Cortex of kidney (tissue), 1 donor: Measurements from ENCODE around the gene ARF6.
"Not testable (repeated sequence)": the region's sequence is repeated elsewhere in the genome, so short reads cannot be mapped to it uniquely, and the experiment has no call there.

Experiments
- DNase-seq: peaks from one replicate; lab custom pipeline; 2025; lab: John Stamatoyannopoulos, UW

Gene ARF6

GRCh38 chr14:49907186-49907585, 14.3 kb downstream of the ARF6 start:
- DNase-seq: no peak

- DNase-seq: no peak
Observed at GRCh38 chr14:49908433-49908782, 15.5 kb downstream of the ARF6 start.

DNA sequence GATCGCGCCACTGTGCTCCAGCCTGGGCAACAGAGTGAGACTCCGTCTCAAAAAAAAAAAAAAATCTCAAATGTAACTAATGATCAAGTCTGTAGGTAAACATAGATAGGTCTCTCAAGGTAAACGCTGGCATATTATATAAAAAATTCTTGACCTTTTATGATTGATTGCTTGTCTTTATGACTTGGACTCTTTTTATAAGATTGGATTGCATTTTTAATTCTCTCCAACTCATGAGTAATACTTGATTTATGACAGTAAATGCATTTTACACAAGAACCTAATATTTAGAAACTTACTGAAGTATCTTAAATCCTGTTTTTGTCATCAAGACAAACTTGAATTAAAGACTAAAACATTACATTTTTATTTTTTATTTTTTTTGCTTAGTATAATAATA, 16.1 kb downstream of the ARF6 start:
- DNase-seq: no peak

GRCh38 chr14:49915085-49915484, 22.2 kb downstream of the ARF6 start:
- DNase-seq: no peak

DNA sequence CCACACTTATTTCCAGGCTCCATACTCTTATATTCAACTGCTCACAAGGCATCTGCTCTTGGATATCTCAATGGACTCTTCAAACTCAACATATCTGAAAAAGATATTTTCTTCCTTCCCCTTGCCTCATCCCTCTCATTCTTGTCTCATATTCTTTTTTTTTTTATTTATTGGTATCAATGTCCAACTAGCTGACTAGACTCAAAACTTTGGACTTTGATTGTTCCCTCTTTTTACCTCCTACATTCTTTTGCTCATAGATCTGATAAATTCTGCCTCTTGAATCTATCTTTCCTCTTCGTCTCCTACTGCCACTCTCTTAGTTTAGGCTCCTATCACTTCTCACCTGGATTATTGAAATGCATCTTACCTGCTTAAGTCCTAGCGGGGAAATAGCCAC, 25.8 kb downstream of the ARF6 start:
- no peak for DNase-seq

DNA sequence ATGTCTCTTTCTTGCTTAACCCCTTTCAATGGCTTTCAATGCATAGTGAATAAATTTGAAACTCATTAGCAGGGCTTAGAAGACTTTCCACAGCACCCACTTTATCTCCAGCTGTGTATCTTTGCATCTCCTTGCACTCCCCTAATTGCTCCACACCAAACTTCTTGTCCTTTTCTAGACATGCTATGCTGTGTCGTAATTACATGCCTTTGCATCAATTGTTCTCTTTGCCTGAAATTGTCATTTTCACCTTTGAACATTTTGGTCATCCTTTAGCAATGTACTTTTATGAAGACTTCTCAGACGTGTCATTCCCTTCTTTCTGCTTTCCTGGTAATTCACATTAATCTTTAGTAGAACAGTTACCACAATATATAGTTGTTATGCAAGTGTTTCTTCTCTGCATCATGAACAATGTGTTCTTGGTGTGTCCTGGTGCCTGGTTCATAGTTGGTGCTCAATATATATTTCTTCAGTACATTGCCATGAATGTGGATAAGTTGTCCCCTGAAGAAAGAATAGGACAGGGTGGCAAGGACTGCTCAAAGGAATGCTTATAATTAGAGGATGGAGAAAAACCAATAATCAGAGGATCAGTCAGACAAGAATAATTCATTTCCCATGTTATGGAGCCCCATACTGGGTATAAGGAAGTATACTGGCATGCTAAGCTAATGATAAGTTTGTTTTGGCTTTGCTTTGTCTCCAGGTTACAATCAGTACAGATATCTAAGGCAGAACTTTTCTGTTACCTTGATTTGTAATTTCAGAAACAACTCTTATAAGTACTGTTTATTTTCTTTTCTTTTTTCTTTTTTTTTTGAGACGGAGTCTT, 27.2 kb downstream of the ARF6 start:
- DNase-seq: no peak

GRCh38 chr14:49920935-49921334, 28.1 kb downstream of the ARF6 start:
- no peak for DNase-seq

- no peak for DNase-seq
Observed at GRCh38 chr14:49921401-49921800, 28.5 kb downstream of the ARF6 start.

DNA sequence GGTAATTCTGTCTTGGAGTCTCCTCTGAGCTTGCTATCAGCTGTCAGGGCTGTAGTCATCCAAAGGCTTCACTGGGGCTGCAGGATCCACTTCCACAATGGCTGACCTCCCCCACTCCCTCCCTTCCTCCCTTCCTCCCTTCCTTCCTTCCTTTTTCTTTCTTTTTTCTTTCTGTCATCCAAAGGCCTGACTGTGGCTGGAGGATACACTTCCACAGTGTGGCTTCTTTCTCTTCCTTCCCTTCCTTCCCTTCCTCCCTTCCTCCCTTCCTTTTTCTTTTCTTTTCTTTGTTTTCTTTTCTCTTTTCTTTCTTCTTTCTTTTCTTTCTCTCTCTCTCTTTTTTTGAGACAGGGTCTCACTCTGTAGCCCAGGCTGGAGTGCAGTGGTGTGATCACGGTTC, 30.6 kb downstream of the ARF6 start:
- DNase-seq: no peak

GRCh38 chr14:49923881-49924280, 31.0 kb downstream of the ARF6 start:
- DNase-seq: no peak

DNA sequence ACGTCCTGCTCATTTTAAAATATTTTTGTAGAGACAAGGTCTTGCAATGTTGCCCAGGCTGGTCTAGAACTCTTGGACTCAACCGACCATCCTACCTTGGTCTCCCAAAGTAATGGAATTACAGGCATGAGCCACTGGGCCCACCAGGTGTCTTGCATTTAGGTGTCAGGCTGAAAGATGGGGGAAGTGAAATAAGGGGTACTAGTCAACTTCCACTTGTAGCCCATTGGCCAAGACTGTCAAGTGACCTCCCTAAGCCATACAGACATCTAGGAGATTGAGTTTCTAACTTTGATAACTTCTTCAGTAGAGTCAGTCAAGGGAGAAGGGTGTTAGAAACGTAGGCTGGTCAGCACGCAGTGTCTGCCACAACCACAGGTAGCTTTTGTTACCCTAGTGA, 32.0 kb downstream of the ARF6 start:
- no peak for DNase-seq

DNA sequence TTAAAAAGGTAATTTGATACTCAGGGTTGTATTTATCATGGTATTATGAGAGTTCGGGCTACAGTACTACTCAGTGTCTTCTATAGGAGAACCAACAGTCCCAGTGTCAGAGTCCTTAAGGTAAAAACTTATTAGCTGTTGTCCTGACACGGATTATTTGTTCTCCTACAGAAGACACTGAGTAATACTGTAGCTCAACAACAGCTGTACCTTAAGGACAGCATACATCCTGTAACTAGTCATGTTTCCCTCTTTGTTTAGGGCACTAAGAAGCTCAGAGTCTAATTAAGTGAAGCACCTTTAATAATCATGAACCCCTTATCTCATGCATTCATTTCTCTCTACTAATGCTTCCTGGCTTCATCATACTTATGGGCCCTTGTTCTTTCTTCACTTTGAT, 33.9 kb downstream of the ARF6 start:
- DNase-seq: no peak

DNA sequence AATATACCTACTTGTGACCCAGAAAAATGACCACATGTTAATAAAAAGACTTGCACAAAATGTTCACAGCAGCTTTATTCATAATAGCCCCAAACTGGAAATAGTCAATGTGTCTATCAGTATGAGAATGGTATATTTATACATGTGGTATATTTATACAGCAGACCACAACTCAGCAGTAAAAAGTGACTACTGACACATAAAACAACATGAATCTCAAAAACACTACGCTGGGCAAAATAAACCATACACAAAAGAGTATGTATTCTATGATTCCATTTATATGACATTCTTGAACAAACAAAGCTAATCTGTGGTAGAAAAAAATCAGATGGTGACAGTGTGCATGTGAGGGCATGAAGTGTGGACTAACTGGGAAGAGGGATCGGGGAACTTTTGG, 35.1 kb downstream of the ARF6 start:
- DNase-seq: no peak

- no peak for DNase-seq
Observed at GRCh38 chr14:49930720-49931119, 37.8 kb downstream of the ARF6 start.

DNA sequence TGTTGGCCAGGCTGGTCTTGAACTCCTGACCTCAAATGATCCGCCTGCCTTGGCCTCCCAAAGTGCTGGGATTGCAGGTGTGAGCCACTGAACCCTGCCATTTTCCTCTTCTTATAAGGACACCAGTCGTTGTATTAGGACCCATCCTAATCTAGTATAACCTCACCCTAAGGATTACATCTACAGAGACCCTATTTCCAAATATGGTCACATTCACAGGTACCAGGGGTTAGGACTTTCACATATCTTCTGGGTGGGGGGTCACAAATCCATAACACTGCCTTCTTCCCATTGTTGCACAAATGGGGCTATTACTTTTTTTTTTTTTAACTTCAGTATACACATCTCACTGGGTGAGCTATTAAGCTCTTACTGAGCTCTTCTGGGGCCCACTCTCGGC, 38.6 kb downstream of the ARF6 start:
- no peak for DNase-seq

DNA sequence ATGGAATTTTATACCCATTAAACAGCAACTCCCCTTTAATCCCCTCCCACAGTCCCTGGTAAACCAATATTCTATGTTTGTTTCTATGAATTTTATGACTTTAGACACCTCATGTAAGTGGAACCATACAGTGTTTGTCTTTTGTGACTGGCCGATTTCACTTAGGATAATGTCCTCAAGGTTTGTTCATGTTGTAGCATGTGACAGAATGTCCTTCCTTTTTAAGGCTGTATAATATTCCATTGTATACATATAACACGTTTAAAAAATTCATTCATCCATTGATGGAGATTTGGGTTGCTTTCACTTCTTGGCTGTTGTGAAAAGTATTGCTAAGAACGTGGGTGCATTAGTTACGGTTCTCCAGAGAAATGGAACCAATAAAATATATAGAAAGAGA, 40.2 kb downstream of the ARF6 start:
- no peak for DNase-seq

GRCh38 chr14:49933704-49934103, 40.8 kb downstream of the ARF6 start:
- DNase-seq: no peak

DNA sequence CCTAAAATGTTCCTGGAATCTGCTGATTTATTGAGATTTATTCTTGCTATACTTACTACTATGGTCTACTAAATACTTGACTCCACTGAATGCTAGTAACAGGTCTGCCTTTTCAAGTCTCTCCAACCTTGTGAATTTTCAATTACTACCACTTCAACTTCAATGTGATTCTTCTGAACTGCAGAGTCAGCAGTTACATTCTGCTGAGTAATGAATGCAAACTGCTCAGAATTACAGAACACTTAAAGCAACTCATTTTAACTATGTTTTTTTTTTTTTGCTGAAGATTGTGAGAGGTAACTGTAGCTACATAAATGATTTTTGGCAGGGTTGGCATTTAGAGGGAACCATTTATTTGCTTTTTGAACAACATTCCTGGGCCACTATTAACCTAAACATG, 41.8 kb downstream of the ARF6 start:
- DNase-seq: no peak

DNA sequence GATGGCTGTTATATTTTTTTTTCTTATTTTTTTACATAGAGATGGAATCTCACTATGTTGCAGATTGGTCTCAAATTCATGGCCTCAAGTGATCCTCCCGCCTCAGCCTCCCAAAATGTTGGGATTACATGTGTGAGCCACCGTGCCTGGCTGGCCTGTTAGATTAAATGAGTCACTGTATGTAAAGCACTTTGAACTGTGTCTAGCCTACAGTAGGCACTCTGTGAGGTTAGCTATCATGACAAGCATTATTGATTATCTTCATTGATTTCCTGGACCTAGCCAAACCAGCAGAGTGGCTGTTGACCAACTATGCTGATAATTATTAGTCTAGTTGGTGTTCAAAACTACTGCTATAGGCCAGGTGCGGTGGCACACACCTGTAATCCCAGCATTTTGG, 42.6 kb downstream of the ARF6 start:
- DNase-seq: no peak

DNA sequence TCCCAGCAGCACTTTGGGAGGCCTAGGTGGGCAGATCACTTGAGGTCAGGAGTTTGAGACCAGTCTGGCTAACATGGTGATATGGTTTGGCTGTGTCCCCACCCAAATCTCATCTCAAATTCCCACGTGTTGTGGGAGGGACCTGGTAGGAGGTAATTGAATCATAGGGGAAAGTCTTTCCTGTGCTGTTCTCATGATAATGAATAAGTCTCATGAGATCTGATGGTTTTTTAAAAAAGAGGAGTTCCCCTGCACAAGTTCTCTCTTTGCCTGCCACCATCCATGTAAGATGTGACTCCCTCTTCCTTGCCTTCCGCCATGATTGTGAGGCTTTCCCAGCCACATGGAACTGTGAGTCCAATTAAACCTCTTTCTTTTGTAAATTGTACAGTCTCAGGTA, 43.4 kb downstream of the ARF6 start:
- DNase-seq: not testable (repeated sequence)

- not testable (repeated sequence) for DNase-seq
Observed at GRCh38 chr14:49936882-49937281, 44.0 kb downstream of the ARF6 start.

GRCh38 chr14:49939215-49939614, 46.3 kb downstream of the ARF6 start:
- not testable (repeated sequence) for DNase-seq

- DNase-seq: no peak
Observed at GRCh38 chr14:49939884-49940510, 47.1 kb downstream of the ARF6 start.
